Bronchial epithelial cell (primary cell): Measurements from ENCODE around the gene LTB4R2. TPM values are rescaled to one million over a fixed set of nuclear protein-coding genes. Genes with fewer than 3 reads are reported as not detected.

Experiments used
- DNase-seq: peaks from one replicate; pipeline ENCODE4 v3.0.0-alpha.2; 2010; ENCODE audit warnings: low read depth
- FAIRE-seq: peaks from 2 replicates; lab custom pipeline; 2011; peaks lifted over from hg19 to GRCh38; lab: Jason Lieb, UNC
- H3K27me3 ChIP-seq: 2 replicates; pipeline ENCODE4 v1.5.1; 2011; ENCODE audit warnings: low read length; ENCODE audit not compliant: control insufficient read depth, insufficient read depth
- H3K36me3 ChIP-seq: 2 replicates; pipeline ENCODE4 v1.5.1; 2011; ENCODE audit warnings: low read length; ENCODE audit not compliant: control insufficient read depth, insufficient read depth
- H3K4me3 ChIP-seq: 2 replicates; pipeline ENCODE4 v1.5.1; 2011; ENCODE audit warnings: mild to moderate bottlenecking, low read depth, low read length, control low read depth
- CTCF ChIP-seq: IDR thresholded peaks from 2 replicates; pipeline ENCODE4 v1.5.1; 2011; ENCODE audit warnings: mild to moderate bottlenecking, moderate library complexity, low read length, control low read depth, inconsistent platforms; ENCODE audit not compliant: insufficient read depth, severe bottlenecking
- total RNA-seq: library from RNA; depleted of rRNA; stranded (reverse); fragments of >200 nt; gene quantifications from 2 replicates; pipeline ENCODE4 v1.2.1, GENCODE V29; 2014

The LTB4R2 gene
- total RNA-seq, 1 donor from 2014 or later: 10.5 TPM

GRCh38 chr14:24291446-24292117 lies 18.4 kb upstream of the LTB4R2 start:
- FAIRE-seq (no peak), DNase-seq (no peak)
- Histone ChIP-seq H3K4me3 (no peak overlapping the region), H3K27me3 (no peaks in the 10 kb centered on the region), H3K36me3 (peaks cover 36% of the 10 kb centered on the region)
- no peak for TF ChIP-seq CTCF

- FAIRE-seq: no peak
- DNase-seq: no peak
- Histone ChIP-seq H3K4me3 (no peak overlapping the region), H3K27me3 (no peaks in the 10 kb centered on the region), H3K36me3 (peaks cover 36% of the 10 kb centered on the region)
- TF ChIP-seq CTCF: no peak
Observed at GRCh38 chr14:24292118-24292807, 17.7 kb upstream of the LTB4R2 start.

- peaks cover 36% of the 10 kb centered on the region for H3K36me3 ChIP-seq
- TF ChIP-seq CTCF: no peak
- FAIRE-seq: no peak
Observed at GRCh38 chr14:24293525-24293924, 16.4 kb upstream of the LTB4R2 start.

GRCh38 chr14:24296341-24297157 lies 13.4 kb upstream of the LTB4R2 start:
- TF ChIP-seq CTCF: peak; percentile 75
- Histone ChIP-seq H3K36me3 (peaks cover 24% of the 10 kb centered on the region), H3K4me3 (no peak overlapping the region), H3K27me3 (no peaks in the 10 kb centered on the region)
- FAIRE-seq (peak; percentile 55), DNase-seq (peak; percentile 94)

More at GRCh38 chr14:24293525-24293924, 16.4 kb upstream of the LTB4R2 start:
- H3K4me3 ChIP-seq: no peak overlapping the region
- no peak for DNase-seq
- H3K27me3 ChIP-seq: no peaks in the 10 kb centered on the region

- DNase-seq: peak; percentile 72
- no peak overlapping the region for H3K4me3 ChIP-seq
- H3K27me3 ChIP-seq: no peaks in the 10 kb centered on the region
- FAIRE-seq: no peak
- H3K36me3 ChIP-seq: peaks cover 22% of the 10 kb centered on the region
- peak; percentile 77 for TF ChIP-seq CTCF
Observed at GRCh38 chr14:24297190-24297964, 12.6 kb upstream of the LTB4R2 start.
